SU-DHL-6 (cell line): ENCODE results near the gene NDUFS5.
"Not testable (repeated sequence)": the region's sequence is repeated elsewhere in the genome, so short reads cannot be mapped to it uniquely, and the experiment has no call there.

Experiments used
- H2AFZ ChIP-seq: fragments of 200-600 bp; sonication (generic); 2 replicates; pipeline ENCODE4 v1.6.1; 2014; ENCODE audit warnings: low read depth, mild to moderate bottlenecking, moderate library complexity, mixed read lengths, antibody characterized with exemption, low read length; ENCODE audit not compliant: severe bottlenecking
- H3F3A ChIP-seq: fragments of 200-600 bp; shearing (Covaris generic); 2 replicates; pipeline ENCODE4 v1.6.0; 2016; ENCODE audit warnings: antibody characterized with exemption, mild to moderate bottlenecking; ENCODE audit not compliant: insufficient read depth
- H3K27ac ChIP-seq: fragments of 200-600 bp; sonication (generic); 2 replicates; pipeline ENCODE4 v1.5.1; 2016; ENCODE audit warnings: low read depth, mild to moderate bottlenecking, low read length, moderate library complexity, mixed read lengths
- H3K27me3 ChIP-seq: fragments of 200-600 bp; sonication (generic), shearing (Covaris generic); 2 replicates; pipeline ENCODE4 v1.6.0; 2014; ENCODE audit warnings: mild to moderate bottlenecking, low read length
- H3K36me3 ChIP-seq: fragments of 200-600 bp; sonication (generic); 2 replicates; pipeline ENCODE4 v1.6.1; 2014; ENCODE audit warnings: mild to moderate bottlenecking, low read length, mixed read lengths
- H3K4me2 ChIP-seq: fragments of 300-600, 200-600 bp; shearing (Covaris generic), sonication (generic); 2 replicates; pipeline ENCODE4 v1.6.0; 2014; ENCODE audit warnings: low read length, low read depth, mild to moderate bottlenecking; ENCODE audit not compliant: poor library complexity, severe bottlenecking
- H3K4me3 ChIP-seq: fragments of 200-600 bp; sonication (generic); 2 replicates; pipeline ENCODE4 v1.5.1; 2014; ENCODE audit warnings: antibody characterized with exemption, low read length, mild to moderate bottlenecking, mixed read lengths; ENCODE audit not compliant: insufficient read depth, poor library complexity, severe bottlenecking
- H3K79me2 ChIP-seq: fragments of 200-600 bp; sonication (generic); 2 replicates; pipeline ENCODE4 v1.6.1; 2014; ENCODE audit warnings: mild to moderate bottlenecking, low read length, moderate library complexity; ENCODE audit not compliant: insufficient read depth
- H3K9ac ChIP-seq: fragments of 200-600 bp; sonication (generic); 2 replicates; pipeline ENCODE4 v1.7.0; 2014; ENCODE audit warnings: mild to moderate bottlenecking, low read length
- H3K9me2 ChIP-seq: fragments of 200-600 bp; sonication (generic); replicated peaks from 2 replicates; pipeline ENCODE4 v1.6.1; 2014; ENCODE audit warnings: low read length; ENCODE audit not compliant: insufficient read depth
- H3K9me3 ChIP-seq: fragments of 200-600 bp; sonication (generic); 2 replicates; pipeline ENCODE4 v1.6.1; 2014; ENCODE audit warnings: low read length, mixed read lengths; ENCODE audit not compliant: insufficient read depth
- H4K20me1 ChIP-seq: fragments of 200-600 bp; sonication (generic); 2 replicates; pipeline ENCODE4 v1.6.1; 2014; ENCODE audit warnings: low read depth, mild to moderate bottlenecking, antibody characterized with exemption, low read length, moderate library complexity, mixed read lengths
- EZH2phosphoT487 ChIP-seq: fragments of 200-600 bp; sonication (generic), shearing (Covaris generic); conservative IDR thresholded peaks from 2 replicates; pipeline ENCODE4 v1.6.1; 2018; ENCODE audit warnings: mild to moderate bottlenecking, antibody characterized with exemption, low read length, moderate library complexity, mixed read lengths
- TF ChIP-seq, protein P1 (sequence below): fragments of 200-600 bp; sonication (generic); IDR thresholded peaks from one replicate; pipeline ENCODE4 v1.5.1; 2017; ENCODE audit warnings: antibody characterized with exemption, mild to moderate bottlenecking, low read length, moderate library complexity; ENCODE audit not compliant: insufficient read depth, poor library complexity, severe bottlenecking

NDUFS5 gene

GRCh38 chr1:39063191-39063590, 37.0 kb downstream of the NDUFS5 start:
- Histone ChIP-seq H3K9me2 (no peaks in the 10 kb centered on the region), H3K36me3 (no peaks in the 10 kb centered on the region), H3K9me3 (no peaks in the 10 kb centered on the region), H2AFZ (no peak overlapping the region), H3F3A (0 out of 2 replicates have a peak, but pooled peaks cover 3% of the 10 kb centered on the region), H3K4me3 (no peak overlapping the region), H3K79me2 (no peaks in the 10 kb centered on the region), H4K20me1 (no peaks in the 10 kb centered on the region), H3K4me2 (no peak overlapping the region), H3K27me3 (no peaks in the 10 kb centered on the region), H3K27ac (no peak overlapping the region), H3K9ac (no peak overlapping the region)
- no peak for TF ChIP-seq EZH2phosphoT487
- TF ChIP-seq, protein P1, sequence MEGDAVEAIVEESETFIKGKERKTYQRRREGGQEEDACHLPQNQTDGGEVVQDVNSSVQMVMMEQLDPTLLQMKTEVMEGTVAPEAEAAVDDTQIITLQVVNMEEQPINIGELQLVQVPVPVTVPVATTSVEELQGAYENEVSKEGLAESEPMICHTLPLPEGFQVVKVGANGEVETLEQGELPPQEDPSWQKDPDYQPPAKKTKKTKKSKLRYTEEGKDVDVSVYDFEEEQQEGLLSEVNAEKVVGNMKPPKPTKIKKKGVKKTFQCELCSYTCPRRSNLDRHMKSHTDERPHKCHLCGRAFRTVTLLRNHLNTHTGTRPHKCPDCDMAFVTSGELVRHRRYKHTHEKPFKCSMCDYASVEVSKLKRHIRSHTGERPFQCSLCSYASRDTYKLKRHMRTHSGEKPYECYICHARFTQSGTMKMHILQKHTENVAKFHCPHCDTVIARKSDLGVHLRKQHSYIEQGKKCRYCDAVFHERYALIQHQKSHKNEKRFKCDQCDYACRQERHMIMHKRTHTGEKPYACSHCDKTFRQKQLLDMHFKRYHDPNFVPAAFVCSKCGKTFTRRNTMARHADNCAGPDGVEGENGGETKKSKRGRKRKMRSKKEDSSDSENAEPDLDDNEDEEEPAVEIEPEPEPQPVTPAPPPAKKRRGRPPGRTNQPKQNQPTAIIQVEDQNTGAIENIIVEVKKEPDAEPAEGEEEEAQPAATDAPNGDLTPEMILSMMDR, result no peak

DNA sequence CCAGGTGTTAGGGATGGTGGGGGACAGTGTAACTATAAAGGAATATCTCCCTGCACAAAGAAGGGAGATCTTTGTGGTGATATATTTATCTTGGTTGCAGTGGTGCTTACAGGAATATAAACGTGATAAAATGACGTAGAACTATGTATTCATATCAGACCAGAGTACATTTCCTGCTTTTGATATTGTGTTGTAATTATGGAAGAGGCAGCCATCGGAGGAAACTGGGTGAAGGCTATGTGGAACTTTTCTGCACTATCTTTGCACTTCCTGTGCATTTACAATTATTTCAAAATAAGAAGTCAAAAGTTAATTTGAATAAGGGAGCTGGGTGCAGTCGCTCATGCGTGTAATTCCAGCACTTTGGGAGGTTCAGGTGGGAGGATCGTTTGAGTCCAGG, 37.6 kb downstream of the NDUFS5 start:
- Histone ChIP-seq H3K27ac (no peak overlapping the region), H2AFZ (no peak overlapping the region), H4K20me1 (no peaks in the 10 kb centered on the region), H3F3A (0 out of 2 replicates have a peak, but pooled peaks cover 3% of the 10 kb centered on the region), H3K36me3 (no peaks in the 10 kb centered on the region), H3K9ac (no peak overlapping the region), H3K9me2 (no peaks in the 10 kb centered on the region), H3K4me3 (no peak overlapping the region), H3K4me2 (no peak overlapping the region), H3K27me3 (no peaks in the 10 kb centered on the region), H3K9me3 (no peaks in the 10 kb centered on the region), H3K79me2 (no peaks in the 10 kb centered on the region)
- TF ChIP-seq EZH2phosphoT487, result no peak
- TF ChIP-seq, protein P1, result no peak

GRCh38 chr1:39065542-39065941, 39.4 kb downstream of the NDUFS5 start:
- Histone ChIP-seq H3F3A (0 out of 2 replicates have a peak, but pooled peaks cover 3% of the 10 kb centered on the region), H3K27me3 (no peaks in the 10 kb centered on the region), H3K79me2 (no peaks in the 10 kb centered on the region), H3K27ac (no peak overlapping the region), H3K9me2 (no peaks in the 10 kb centered on the region), H3K9ac (no peak overlapping the region), H3K9me3 (no peaks in the 10 kb centered on the region), H3K4me3 (no peak overlapping the region), H3K4me2 (no peak overlapping the region), H2AFZ (no peak overlapping the region), H3K36me3 (no peaks in the 10 kb centered on the region), H4K20me1 (no peaks in the 10 kb centered on the region)
- TF ChIP-seq, protein P1, result no peak
- no peak for TF ChIP-seq EZH2phosphoT487

DNA sequence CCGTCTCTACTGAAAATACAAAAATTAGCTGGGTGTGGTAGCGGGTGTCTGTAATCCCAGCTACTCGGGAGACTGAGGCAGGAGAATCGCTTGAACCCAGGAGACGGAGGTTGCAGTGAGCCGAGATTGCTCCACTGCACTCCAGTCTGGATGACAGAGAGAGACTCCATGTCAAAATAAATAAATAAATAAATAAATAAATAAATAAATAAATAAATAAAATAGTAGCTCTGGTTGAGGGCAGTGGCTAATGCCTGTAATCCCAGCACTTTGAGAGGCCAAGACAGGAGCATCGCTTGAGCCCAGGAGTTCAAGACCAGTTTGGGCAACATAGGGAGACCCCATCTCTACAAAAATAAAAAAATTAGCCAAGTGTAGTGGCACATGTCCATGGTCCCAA, 42.1 kb downstream of the NDUFS5 start:
- not testable (repeated sequence) for H3K36me3 ChIP-seq, H2AFZ ChIP-seq, H3K9ac ChIP-seq, H3K27ac ChIP-seq, H3F3A ChIP-seq, H3K4me3 ChIP-seq, H3K79me2 ChIP-seq, H4K20me1 ChIP-seq, H3K4me2 ChIP-seq, H3K9me2 ChIP-seq, H3K27me3 ChIP-seq, H3K9me3 ChIP-seq

DNA sequence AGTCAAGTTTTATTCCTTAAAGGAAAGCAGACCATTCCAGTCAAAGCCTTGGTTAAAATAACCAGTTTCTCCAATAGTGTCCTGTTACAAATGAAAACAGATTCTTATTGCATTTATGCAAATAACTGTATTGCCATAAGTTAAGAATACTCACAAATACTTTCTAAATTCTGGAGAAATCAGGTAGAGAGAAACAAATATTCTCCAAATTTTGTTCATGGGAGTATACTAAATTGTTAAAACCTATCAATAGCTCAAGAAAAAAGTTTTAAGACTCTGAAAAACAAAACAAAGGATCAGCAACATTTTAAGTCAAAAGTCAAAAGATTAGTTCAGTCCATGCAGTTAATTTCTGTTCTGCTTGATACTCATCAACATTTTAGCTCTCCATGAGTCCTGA, 45.4 kb downstream of the NDUFS5 start:
- not testable (repeated sequence) for H3K9me3 ChIP-seq, H3K9me2 ChIP-seq, H2AFZ ChIP-seq, H4K20me1 ChIP-seq, H3K27ac ChIP-seq, H3K36me3 ChIP-seq, H3K4me2 ChIP-seq, H3F3A ChIP-seq, H3K9ac ChIP-seq, H3K4me3 ChIP-seq, H3K79me2 ChIP-seq, H3K27me3 ChIP-seq
